ENCODE data around the gene CLIC5.

The CLIC5 gene

GRCh38 chr6:45965007-45965406 is 50.7 kb downstream of the CLIC5 start:
- in situ Hi-C loops (cut with HindIII; ENCODE audit: low pct_unique_long_range_greater_than_20kb, low sequenced_read_pairs), result no loop called here
- no peak for DNase-seq (ENCODE audit: low read depth in 1 of 2, low spot score in 1 of 2)

GRCh38 chr6:45964300-45964699 is 51.4 kb downstream of the CLIC5 start:
- no peak for TF ChIP-seq JUND (IDR thresholded peaks at IDR 0.05; ENCODE audit: low read depth)
- no peak for DNase-seq (ENCODE audit: low read depth in 1 of 2, low spot score in 1 of 2)
- in situ Hi-C loops (cut with HindIII; ENCODE audit: low pct_unique_long_range_greater_than_20kb, low sequenced_read_pairs), result no loop called here

More at GRCh38 chr6:45965007-45965406, 50.7 kb downstream of the CLIC5 start:
- TF ChIP-seq JUND (IDR thresholded peaks at IDR 0.05; ENCODE audit: low read depth), result no peak

GRCh38 chr6:45963896-45964295 is 51.8 kb downstream of the CLIC5 start:
- no peak for DNase-seq (ENCODE audit: low read depth in 1 of 2, low spot score in 1 of 2)
- TF ChIP-seq JUND (IDR thresholded peaks at IDR 0.05; ENCODE audit: low read depth), result no peak
- in situ Hi-C loops (cut with HindIII; ENCODE audit: low pct_unique_long_range_greater_than_20kb, low sequenced_read_pairs), result no loop called here

- DNase-seq (ENCODE audit: low read depth in 1 of 2, low spot score in 1 of 2), result no peak
- TF ChIP-seq JUND (IDR thresholded peaks at IDR 0.05; ENCODE audit: low read depth), result no peak
- in situ Hi-C loops (cut with HindIII; ENCODE audit: low pct_unique_long_range_greater_than_20kb, low sequenced_read_pairs), result no loop called here
Measured at GRCh38 chr6:45961125-45961524, 54.5 kb downstream of the CLIC5 start.

GRCh38 chr6:45959534-45960145 is 56.0 kb downstream of the CLIC5 start:
- DNase-seq (ENCODE audit: low read depth in 1 of 2, low spot score in 1 of 2), result peak in 1 of 2 experiments; percentile 27
- in situ Hi-C loops (cut with HindIII; ENCODE audit: low pct_unique_long_range_greater_than_20kb, low sequenced_read_pairs), result no loop called here
- TF ChIP-seq JUND (IDR thresholded peaks at IDR 0.05; ENCODE audit: low read depth), result no peak

GRCh38 chr6:45956663-45957062 is 59.0 kb downstream of the CLIC5 start:
- in situ Hi-C loops (cut with HindIII; ENCODE audit: low pct_unique_long_range_greater_than_20kb, low sequenced_read_pairs), result no loop called here
- no peak for DNase-seq (ENCODE audit: low read depth in 1 of 2, low spot score in 1 of 2)

GRCh38 chr6:45956176-45956575 is 59.5 kb downstream of the CLIC5 start:
- TF ChIP-seq JUND (IDR thresholded peaks at IDR 0.05; ENCODE audit: low read depth), result no peak
- no peak for DNase-seq (ENCODE audit: low read depth in 1 of 2, low spot score in 1 of 2)
- in situ Hi-C loops (cut with HindIII; ENCODE audit: low pct_unique_long_range_greater_than_20kb, low sequenced_read_pairs), result no loop called here

More at GRCh38 chr6:45956663-45957062, 59.0 kb downstream of the CLIC5 start:
- TF ChIP-seq JUND (IDR thresholded peaks at IDR 0.05; ENCODE audit: low read depth), result no peak

- DNase-seq (ENCODE audit: low read depth in 1 of 2, low spot score in 1 of 2), result no peak
- in situ Hi-C loops (cut with HindIII; ENCODE audit: low pct_unique_long_range_greater_than_20kb, low sequenced_read_pairs), result no loop called here
- no peak for TF ChIP-seq JUND (IDR thresholded peaks at IDR 0.05; ENCODE audit: low read depth)
Measured at GRCh38 chr6:45955597-45955996, 60.1 kb downstream of the CLIC5 start.

- no peak for DNase-seq (ENCODE audit: low read depth in 1 of 2, low spot score in 1 of 2)
- TF ChIP-seq JUND (IDR thresholded peaks at IDR 0.05; ENCODE audit: low read depth), result no peak
- in situ Hi-C loops (cut with HindIII; ENCODE audit: low pct_unique_long_range_greater_than_20kb, low sequenced_read_pairs), result no loop called here
Measured at GRCh38 chr6:45952546-45952945, 63.1 kb downstream of the CLIC5 start.

- TF ChIP-seq JUND (IDR thresholded peaks at IDR 0.05; ENCODE audit: low read depth), result no peak
- no peak for DNase-seq (ENCODE audit: low read depth in 1 of 2, low spot score in 1 of 2)
- in situ Hi-C loops (cut with HindIII; ENCODE audit: low pct_unique_long_range_greater_than_20kb, low sequenced_read_pairs), result no loop called here
Measured at GRCh38 chr6:45952168-45952529, 63.5 kb downstream of the CLIC5 start.

GRCh38 chr6:45951321-45952167 is 64.1 kb downstream of the CLIC5 start:
- DNase-seq (ENCODE audit: low read depth in 1 of 2, low spot score in 1 of 2), result no peak

GRCh38 chr6:45949256-45949655 is 66.4 kb downstream of the CLIC5 start:
- TF ChIP-seq JUND (IDR thresholded peaks at IDR 0.05; ENCODE audit: low read depth), result no peak
- in situ Hi-C loops (cut with HindIII; ENCODE audit: low pct_unique_long_range_greater_than_20kb, low sequenced_read_pairs), result no loop called here
- DNase-seq (ENCODE audit: low read depth in 1 of 2, low spot score in 1 of 2), result no peak

More at GRCh38 chr6:45951321-45952167, 64.1 kb downstream of the CLIC5 start:
- TF ChIP-seq JUND (IDR thresholded peaks at IDR 0.05; ENCODE audit: low read depth), result no peak
- in situ Hi-C loops (cut with HindIII; ENCODE audit: low pct_unique_long_range_greater_than_20kb, low sequenced_read_pairs), result no loop called here

GRCh38 chr6:45947807-45948206 is 67.9 kb downstream of the CLIC5 start:
- no peak for TF ChIP-seq JUND (IDR thresholded peaks at IDR 0.05; ENCODE audit: low read depth)
- in situ Hi-C loops (cut with HindIII; ENCODE audit: low pct_unique_long_range_greater_than_20kb, low sequenced_read_pairs), result no loop called here
- no peak for DNase-seq (ENCODE audit: low read depth in 1 of 2, low spot score in 1 of 2)

All from T47D (cell line).